ENCODE data around the gene CHADL.
"Not testable (repeated sequence)": the region's sequence is repeated elsewhere in the genome, so short reads cannot be mapped to it uniquely, and the experiment has no call there.

CHADL gene

GRCh38 chr22:41197038-41197972 is 43.4 kb downstream of the CHADL start:
- peak overlapping the region; percentile 86 for H3K4me3 ChIP-seq (replicated peaks in 1 of 2; ENCODE audit: low read depth in 2 of 2, low read length in 2 of 2)
- TF ChIP-seq CTCF (IDR thresholded peaks at IDR 0.05; ENCODE audit: low read depth, low read length) = peak; percentile 14
- peak; percentile 50 for DNase-seq (ENCODE audit: low read depth in 2 of 2)

GRCh38 chr22:41193829-41194228 is 46.9 kb downstream of the CHADL start:
- DNase-seq (ENCODE audit: low read depth in 2 of 2) = no peak
- H3K4me3 ChIP-seq (replicated peaks in 1 of 2; ENCODE audit: low read depth in 2 of 2, low read length in 2 of 2) = no peak overlapping the region
- TF ChIP-seq CTCF (IDR thresholded peaks at IDR 0.05; ENCODE audit: low read depth, low read length) = no peak

GRCh38 chr22:41191467-41191866 is 49.3 kb downstream of the CHADL start:
- no peak for DNase-seq (ENCODE audit: low read depth in 2 of 2)
- H3K4me3 ChIP-seq (replicated peaks in 1 of 2; ENCODE audit: low read depth in 2 of 2, low read length in 2 of 2) = no peak overlapping the region
- TF ChIP-seq CTCF (IDR thresholded peaks at IDR 0.05; ENCODE audit: low read depth, low read length) = no peak

- no peak for TF ChIP-seq CTCF (IDR thresholded peaks at IDR 0.05; ENCODE audit: low read depth, low read length)
- no peak overlapping the region for H3K4me3 ChIP-seq (replicated peaks in 1 of 2; ENCODE audit: low read depth in 2 of 2, low read length in 2 of 2)
- no peak for DNase-seq (ENCODE audit: low read depth in 2 of 2)
Measured at GRCh38 chr22:41184679-41185078, 56.1 kb downstream of the CHADL start.

GRCh38 chr22:41181349-41182241 is 59.1 kb downstream of the CHADL start:
- no peak for TF ChIP-seq CTCF (IDR thresholded peaks at IDR 0.05; ENCODE audit: low read depth, low read length)
- DNase-seq (ENCODE audit: low read depth in 2 of 2) = peak; percentile 75 to 83
- H3K4me3 ChIP-seq (replicated peaks in 1 of 2; ENCODE audit: low read depth in 2 of 2, low read length in 2 of 2) = no peak overlapping the region

GRCh38 chr22:41180926-41181325 is 59.8 kb downstream of the CHADL start:
- H3K4me3 ChIP-seq (replicated peaks in 1 of 2; ENCODE audit: low read depth in 2 of 2, low read length in 2 of 2) = no peak overlapping the region
- TF ChIP-seq CTCF (IDR thresholded peaks at IDR 0.05; ENCODE audit: low read depth, low read length) = no peak
- DNase-seq (ENCODE audit: low read depth in 2 of 2) = no peak

GRCh38 chr22:41180362-41180761 is 60.4 kb downstream of the CHADL start:
- not testable (repeated sequence) for H3K4me3 ChIP-seq (replicated peaks in 1 of 2; ENCODE audit: low read depth in 2 of 2, low read length in 2 of 2); DNase-seq (ENCODE audit: low read depth in 2 of 2)
